Activated naive CD8-positive, alpha-beta T cell treated with anti-CD3 and anti-CD28 coated beads for 36 hours (primary cell): ENCODE measurements around the gene CANT1. TPM values are rescaled to one million over a fixed set of nuclear protein-coding genes. Genes with fewer than 3 reads are reported as not detected.

Source experiments
- DNase-seq: peaks from one replicate; pipeline ENCODE4 v3.0.0; 2021
- H3K27ac Mint-ChIP-seq: one replicate; pipeline ENCODE4 v1.8.0; 2022; ENCODE audit warnings: mild to moderate bottlenecking, moderate library complexity, mixed read lengths
- H3K27me3 Mint-ChIP-seq: one replicate; pipeline ENCODE4 v1.8.0; 2022; ENCODE audit warnings: mild to moderate bottlenecking, mixed read lengths
- H3K36me3 Mint-ChIP-seq: one replicate; pipeline ENCODE4 v1.8.0; 2021; ENCODE audit warnings: mild to moderate bottlenecking, mixed read lengths
- H3K4me1 Mint-ChIP-seq: one replicate; pipeline ENCODE4 v1.8.0; 2021; ENCODE audit warnings: mixed read lengths
- H3K4me3 Mint-ChIP-seq: one replicate; pipeline ENCODE4 v1.8.0; 2022; ENCODE audit warnings: mild to moderate bottlenecking, moderate library complexity, mixed read lengths
- H3K9me3 Mint-ChIP-seq: one replicate; pipeline ENCODE4 v1.8.0; 2022; ENCODE audit warnings: mixed read lengths
- total RNA-seq, 2 experiments: library from RNA; stranded (reverse); gene quantifications; one replicate each; pipeline ENCODE4 v1.2.3, GENCODE V29; 2021

Gene CANT1
- total RNA-seq, 2 experiments from 2014 or later, result 39.3 to 43.1 TPM

- peaks cover 1% of the 10 kb centered on the region for H3K4me1 Mint-ChIP-seq
- no peak overlapping the region for H3K27ac Mint-ChIP-seq
- no peaks in the 10 kb centered on the region for H3K9me3 Mint-ChIP-seq
Measured at GRCh38 chr17:79046197-79046915, 36.8 kb upstream of the CANT1 start.

GRCh38 chr17:79045842-79046196 is 36.3 kb upstream of the CANT1 start:
- H3K36me3 Mint-ChIP-seq, result no peaks in the 10 kb centered on the region
- H3K27ac Mint-ChIP-seq, result no peak overlapping the region
- no peaks in the 10 kb centered on the region for H3K9me3 Mint-ChIP-seq
- peak; percentile 67 for DNase-seq
- H3K4me1 Mint-ChIP-seq, result peaks cover 1% of the 10 kb centered on the region
- H3K27me3 Mint-ChIP-seq, result peaks cover 17% of the 10 kb centered on the region
- H3K4me3 Mint-ChIP-seq, result no peak overlapping the region

More at GRCh38 chr17:79046197-79046915, 36.8 kb upstream of the CANT1 start:
- Mint-ChIP-seq H3K27me3 (peaks cover 17% of the 10 kb centered on the region), H3K36me3 (no peaks in the 10 kb centered on the region), H3K4me3 (no peak overlapping the region)
- DNase-seq, result no peak

DNA sequence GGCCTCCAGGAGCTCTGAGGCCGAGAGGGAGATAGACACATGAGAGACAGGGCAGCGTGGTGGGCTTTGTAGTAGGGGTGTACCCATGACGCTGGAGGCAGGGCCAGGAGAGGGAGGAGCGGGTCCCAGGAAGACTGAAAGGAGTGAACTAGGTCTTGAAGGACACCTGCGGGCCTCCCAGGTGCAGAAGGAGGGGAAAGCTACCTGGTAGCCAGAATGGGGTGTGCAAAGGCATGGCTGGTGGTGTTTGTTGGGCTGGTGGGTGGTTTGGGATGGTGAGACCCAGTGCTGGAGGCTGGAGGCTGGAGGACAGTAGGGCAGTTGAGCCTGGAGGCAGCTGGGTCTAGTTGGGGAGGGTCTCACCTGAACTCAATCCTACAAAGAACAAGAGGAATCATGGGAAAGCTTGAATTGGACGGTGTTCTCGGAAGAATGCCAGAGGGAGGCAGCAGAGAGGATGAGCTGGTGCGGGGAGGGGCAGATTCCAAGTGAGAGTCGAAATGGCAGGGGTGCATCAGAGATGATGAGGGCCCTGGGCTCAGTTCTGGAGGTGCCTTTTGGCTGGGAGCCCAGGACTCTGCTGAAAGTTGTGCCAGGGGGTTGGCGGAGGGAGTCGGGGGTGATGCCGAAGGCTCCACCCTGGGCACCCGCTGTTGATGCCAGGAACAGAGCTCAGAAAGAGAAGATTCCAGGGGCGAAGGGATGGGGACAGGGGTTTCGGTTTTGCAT is 35.6 kb upstream of the CANT1 start:
- H3K27ac Mint-ChIP-seq, result no peak overlapping the region
- no peaks in the 10 kb centered on the region for H3K36me3 Mint-ChIP-seq
- no peak overlapping the region for H3K4me3 Mint-ChIP-seq
- peaks cover 1% of the 10 kb centered on the region for H3K4me1 Mint-ChIP-seq
- DNase-seq, result no peak
- no peaks in the 10 kb centered on the region for H3K9me3 Mint-ChIP-seq
- H3K27me3 Mint-ChIP-seq, result peaks cover 17% of the 10 kb centered on the region

DNA sequence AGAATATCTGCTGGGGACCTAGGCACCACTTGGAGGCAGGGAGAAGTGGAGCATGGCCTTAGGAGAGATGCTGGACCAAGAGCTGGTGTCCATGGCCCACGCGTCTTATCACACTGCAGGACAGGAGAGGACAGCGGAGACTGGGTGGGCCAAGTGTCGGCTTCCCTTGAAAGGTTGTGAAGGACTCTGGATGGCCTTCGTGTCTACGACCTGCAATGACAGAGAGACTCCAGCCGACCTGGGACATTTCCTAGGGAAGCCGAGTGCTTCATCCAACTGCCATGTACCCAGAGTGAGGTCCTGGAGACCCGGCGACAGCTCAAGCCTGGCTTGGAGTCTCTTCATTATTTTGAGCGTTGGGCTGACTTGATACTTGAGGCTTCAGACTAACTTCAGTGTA is 34.9 kb upstream of the CANT1 start:
- Mint-ChIP-seq H3K9me3 (no peaks in the 10 kb centered on the region), H3K4me1 (peaks cover 1% of the 10 kb centered on the region), H3K4me3 (no peak overlapping the region), H3K27ac (no peak overlapping the region), H3K27me3 (peaks cover 17% of the 10 kb centered on the region), H3K36me3 (no peaks in the 10 kb centered on the region)
- DNase-seq, result no peak

GRCh38 chr17:79043931-79044320 is 34.4 kb upstream of the CANT1 start:
- H3K36me3 Mint-ChIP-seq, result no peaks in the 10 kb centered on the region
- no peaks in the 10 kb centered on the region for H3K9me3 Mint-ChIP-seq
- peaks cover 17% of the 10 kb centered on the region for H3K27me3 Mint-ChIP-seq
- peaks cover 1% of the 10 kb centered on the region for H3K4me1 Mint-ChIP-seq
- no peak overlapping the region for H3K4me3 Mint-ChIP-seq
- H3K27ac Mint-ChIP-seq, result no peak overlapping the region
- no peak for DNase-seq

GRCh38 chr17:79043191-79043930 is 33.8 kb upstream of the CANT1 start:
- no peak overlapping the region for H3K4me3 Mint-ChIP-seq

DNA sequence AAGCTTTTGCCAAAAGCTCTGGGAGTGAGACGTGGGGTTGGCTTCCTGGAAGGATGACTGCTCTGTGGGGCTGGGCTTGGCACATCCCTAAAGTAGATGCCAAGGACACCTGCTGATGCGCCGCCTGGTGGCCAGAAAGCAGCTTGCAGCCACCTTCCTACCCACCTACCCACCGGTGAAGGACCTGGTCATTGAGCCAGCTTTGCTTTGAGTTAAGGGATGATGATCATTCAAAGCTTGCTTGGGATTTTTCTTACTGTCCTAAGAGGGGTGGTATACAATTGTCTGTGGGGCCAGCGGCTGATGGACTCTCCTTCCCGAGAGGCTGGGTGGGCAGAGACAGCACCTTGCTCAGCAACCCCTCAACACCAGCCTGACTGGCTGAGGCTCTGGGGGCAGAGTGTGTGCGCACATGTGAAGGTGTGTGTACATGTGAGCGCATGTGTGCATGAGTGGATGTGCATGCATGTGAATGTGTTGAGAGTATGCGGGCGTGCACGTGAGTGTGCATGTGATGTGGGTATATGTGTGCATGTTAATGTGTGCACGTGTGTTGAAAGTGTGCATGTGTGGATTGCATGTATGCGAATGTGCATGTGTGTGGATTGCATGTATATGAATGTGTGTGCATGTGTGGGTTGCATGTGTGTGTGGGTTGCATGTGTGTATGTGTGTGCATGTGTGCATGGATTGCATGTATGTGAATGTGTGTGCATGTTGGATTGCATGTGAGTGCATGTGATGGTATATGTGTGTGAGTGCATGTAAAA is 33.0 kb upstream of the CANT1 start:
- H3K36me3 Mint-ChIP-seq, result no peaks in the 10 kb centered on the region
- H3K9me3 Mint-ChIP-seq, result no peaks in the 10 kb centered on the region
- H3K27me3 Mint-ChIP-seq, result peaks cover 17% of the 10 kb centered on the region
- peak; percentile 58 for DNase-seq
- no peak overlapping the region for H3K27ac Mint-ChIP-seq
- no peak overlapping the region for H3K4me3 Mint-ChIP-seq
- peaks cover 3% of the 10 kb centered on the region for H3K4me1 Mint-ChIP-seq

More at GRCh38 chr17:79043191-79043930, 33.8 kb upstream of the CANT1 start:
- H3K4me1 Mint-ChIP-seq, result peaks cover 3% of the 10 kb centered on the region
- H3K27ac Mint-ChIP-seq, result no peak overlapping the region
- no peaks in the 10 kb centered on the region for H3K9me3 Mint-ChIP-seq
- no peak for DNase-seq
- no peaks in the 10 kb centered on the region for H3K36me3 Mint-ChIP-seq
- H3K27me3 Mint-ChIP-seq, result peaks cover 17% of the 10 kb centered on the region

DNA sequence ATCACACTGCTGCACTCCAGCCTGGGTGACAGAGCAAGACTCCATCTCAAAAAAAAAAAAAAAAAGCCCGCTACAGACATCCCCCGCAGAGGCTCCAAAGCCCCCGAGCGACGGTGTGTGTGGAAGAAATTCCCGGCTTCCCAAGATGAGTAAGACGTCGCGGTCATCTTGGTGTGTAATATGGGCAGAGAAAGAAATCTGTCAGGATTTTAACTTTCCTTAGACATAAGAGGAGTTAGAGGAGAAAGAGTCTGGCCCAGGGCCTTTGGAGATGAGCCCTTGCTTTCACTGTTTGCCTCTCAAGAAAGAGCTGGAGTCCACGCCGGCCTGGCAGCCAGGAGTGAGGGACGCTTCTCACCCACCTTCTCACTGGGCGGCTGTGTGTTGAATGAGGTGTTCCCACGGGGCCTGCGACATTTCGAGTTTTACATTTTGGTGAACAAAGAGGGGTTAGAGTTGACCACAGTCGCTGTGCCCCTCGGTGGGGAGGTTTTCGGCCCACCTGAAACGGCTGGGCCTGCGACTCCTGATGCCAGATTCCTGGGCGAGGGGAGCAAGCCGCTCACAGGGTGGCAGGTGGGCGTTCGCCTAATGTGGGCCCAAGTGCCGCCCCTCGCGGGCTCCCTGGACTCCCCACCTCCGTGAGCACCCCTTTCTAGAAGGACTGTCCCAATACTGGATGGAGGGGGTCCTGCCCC is 32.3 kb upstream of the CANT1 start:
- no peaks in the 10 kb centered on the region for H3K36me3 Mint-ChIP-seq
- no peak for DNase-seq
- H3K4me1 Mint-ChIP-seq, result peaks cover 3% of the 10 kb centered on the region
- no peak overlapping the region for H3K4me3 Mint-ChIP-seq
- H3K27me3 Mint-ChIP-seq, result peaks cover 17% of the 10 kb centered on the region
- no peak overlapping the region for H3K27ac Mint-ChIP-seq
- no peaks in the 10 kb centered on the region for H3K9me3 Mint-ChIP-seq

- no peak overlapping the region for H3K4me3 Mint-ChIP-seq
- no peak overlapping the region for H3K27ac Mint-ChIP-seq
- H3K9me3 Mint-ChIP-seq, result no peaks in the 10 kb centered on the region
- no peaks in the 10 kb centered on the region for H3K36me3 Mint-ChIP-seq
- H3K27me3 Mint-ChIP-seq, result peaks cover 17% of the 10 kb centered on the region
- peaks cover 3% of the 10 kb centered on the region for H3K4me1 Mint-ChIP-seq
- no peak for DNase-seq
Measured at GRCh38 chr17:79041041-79041570, 31.5 kb upstream of the CANT1 start.

DNA sequence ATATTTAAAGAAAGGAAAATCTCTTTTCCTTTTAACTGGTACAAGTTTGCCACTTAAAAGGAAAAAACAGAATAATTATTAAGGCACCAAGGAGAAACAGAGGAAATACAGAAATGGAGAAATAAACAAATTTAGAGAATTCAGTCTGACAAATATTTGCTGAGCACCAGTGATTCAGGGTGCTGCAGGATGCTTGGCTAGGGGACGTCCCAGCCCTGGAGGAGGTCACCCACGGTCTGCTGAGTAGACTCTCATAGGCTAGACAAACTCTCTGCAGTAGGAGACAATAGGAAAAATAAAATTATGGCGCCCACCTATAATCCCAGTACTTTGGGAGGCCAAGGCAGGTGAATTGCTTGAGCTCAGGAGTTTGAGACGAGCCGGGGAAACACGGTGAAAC is 30.3 kb upstream of the CANT1 start:
- H3K27me3 Mint-ChIP-seq, result peaks cover 7% of the 10 kb centered on the region
- H3K9me3 Mint-ChIP-seq, result no peaks in the 10 kb centered on the region
- no peak for DNase-seq
- H3K27ac Mint-ChIP-seq, result no peak overlapping the region
- no peaks in the 10 kb centered on the region for H3K36me3 Mint-ChIP-seq
- no peak overlapping the region for H3K4me3 Mint-ChIP-seq
- H3K4me1 Mint-ChIP-seq, result peaks cover 1% of the 10 kb centered on the region

GRCh38 chr17:79039171-79039570 is 29.6 kb upstream of the CANT1 start:
- Mint-ChIP-seq H3K27ac (no peak overlapping the region), H3K4me1 (peaks cover 1% of the 10 kb centered on the region), H3K36me3 (no peaks in the 10 kb centered on the region), H3K27me3 (no peaks in the 10 kb centered on the region), H3K4me3 (no peak overlapping the region), H3K9me3 (no peaks in the 10 kb centered on the region)
- no peak for DNase-seq

DNA sequence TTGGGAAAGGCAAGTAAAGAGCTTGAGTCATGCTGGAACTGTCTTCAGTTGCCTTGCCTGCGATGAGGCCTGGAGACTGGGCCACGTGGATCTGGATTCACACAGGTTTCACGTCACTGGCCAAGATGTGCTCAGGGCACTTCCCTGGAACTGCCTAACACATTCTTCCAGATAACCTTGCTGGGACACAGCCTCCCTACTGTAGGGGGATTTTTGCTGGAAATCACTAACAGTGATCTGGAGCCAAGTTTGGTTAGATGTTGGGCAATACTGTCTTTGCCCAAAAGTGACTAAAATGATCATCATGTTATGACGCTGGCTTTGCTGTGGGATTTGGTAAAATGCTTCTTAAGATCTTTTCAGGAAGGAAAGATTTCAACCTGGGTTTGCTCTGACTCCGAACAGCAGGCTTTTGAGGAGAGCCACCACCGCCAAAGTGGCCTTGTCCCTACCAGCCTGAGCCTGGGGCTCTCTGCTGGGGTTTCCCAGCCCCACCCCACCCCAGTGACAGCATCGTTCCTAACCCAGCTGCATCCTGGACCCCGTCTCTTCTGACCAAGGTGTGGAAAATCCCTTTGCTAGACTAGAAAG is 29.1 kb upstream of the CANT1 start:
- H3K4me3 Mint-ChIP-seq, result no peak overlapping the region
- no peaks in the 10 kb centered on the region for H3K27me3 Mint-ChIP-seq
- H3K27ac Mint-ChIP-seq, result no peak overlapping the region
- peaks cover 1% of the 10 kb centered on the region for H3K4me1 Mint-ChIP-seq
- DNase-seq, result no peak
- H3K9me3 Mint-ChIP-seq, result no peaks in the 10 kb centered on the region
- H3K36me3 Mint-ChIP-seq, result no peaks in the 10 kb centered on the region

DNA sequence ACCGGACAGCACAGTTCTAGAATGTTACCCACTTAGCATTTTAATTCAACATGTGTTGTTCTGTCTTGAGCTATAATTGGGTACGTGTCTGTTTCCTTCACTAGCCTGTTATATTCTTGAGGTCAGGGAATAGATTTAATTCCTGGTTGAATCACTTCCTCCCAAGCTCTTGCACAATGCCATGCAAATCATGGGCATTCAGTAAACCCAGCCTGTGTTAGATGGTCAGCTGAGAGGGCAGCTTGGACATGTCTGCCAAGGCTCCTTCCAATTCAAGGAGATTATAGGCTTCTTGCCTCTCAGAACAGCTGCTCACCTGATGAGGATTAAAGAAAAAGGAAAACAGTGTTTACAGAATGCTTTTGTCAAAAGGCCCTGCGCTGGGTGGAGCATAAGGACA is 27.0 kb upstream of the CANT1 start:
- H3K27ac Mint-ChIP-seq, result no peak overlapping the region
- no peaks in the 10 kb centered on the region for H3K27me3 Mint-ChIP-seq
- H3K9me3 Mint-ChIP-seq, result no peaks in the 10 kb centered on the region
- no peak for DNase-seq
- peaks cover 1% of the 10 kb centered on the region for H3K4me1 Mint-ChIP-seq
- no peak overlapping the region for H3K4me3 Mint-ChIP-seq
- H3K36me3 Mint-ChIP-seq, result no peaks in the 10 kb centered on the region

- peaks cover 1% of the 10 kb centered on the region for H3K4me1 Mint-ChIP-seq
- H3K27me3 Mint-ChIP-seq, result no peaks in the 10 kb centered on the region
- no peaks in the 10 kb centered on the region for H3K36me3 Mint-ChIP-seq
- H3K9me3 Mint-ChIP-seq, result no peaks in the 10 kb centered on the region
- no peak for DNase-seq
- no peak overlapping the region for H3K27ac Mint-ChIP-seq
- H3K4me3 Mint-ChIP-seq, result no peak overlapping the region
Measured at GRCh38 chr17:79036181-79036580, 26.6 kb upstream of the CANT1 start.
